ENCODE measurements around the gene TLE3. TPM values are rescaled to one million over a fixed set of nuclear protein-coding genes. Genes with fewer than 3 reads are reported as not detected.

The TLE3 gene
- total and polyA plus RNA-seq, 7 donors = 16.8 to 82.0 (median 49.5) TPM

GRCh38 chr15:70067011-70067410 lies 30.7 kb downstream of the TLE3 start:
- no peak for DNase-seq
- Histone ChIP-seq H3K4me1 (peaks cover 0 to 75% (median 63%) of the 10 kb centered on the region in 4 donors), H3K36me3 (peaks cover 0 to 76% (median 35%) of the 10 kb centered on the region in 4 donors), H3K4me3 (no peak overlapping the region), H3K27me3 (no peaks in the 10 kb centered on the region), H3K9me3 (no peaks in the 10 kb centered on the region), H3K27ac (no peak overlapping the region)
- no peak for TF ChIP-seq EP300 (IDR thresholded peaks at IDR 0.05)
- no peak for TF ChIP-seq POLR2A (IDR thresholded peaks at IDR 0.05)
- TF ChIP-seq POLR2AphosphoS5 (IDR thresholded peaks at IDR 0.05) = no peak
- no peak for TF ChIP-seq CTCF (IDR thresholded peaks at IDR 0.05)
- intact Hi-C loops (cut with DNase I) = no loop called here
- WGBS, 2 donors = 98 to 99% methylated on average over 2 of the region's 2 CpGs

GRCh38 chr15:70066447-70066846 lies 31.3 kb downstream of the TLE3 start:
- 76 to 87% methylated on average over 5 of the region's 5 CpGs for WGBS, 2 donors
- Histone ChIP-seq H3K36me3 (peaks cover 0 to 71% (median 36%) of the 10 kb centered on the region in 4 donors), H3K4me1 (peaks cover 0 to 80% (median 68%) of the 10 kb centered on the region in 4 donors)

GRCh38 chr15:70066004-70066403 lies 31.7 kb downstream of the TLE3 start:
- Histone ChIP-seq H3K27me3 (no peaks in the 10 kb centered on the region), H3K27ac (no peak overlapping the region), H3K4me3 (no peak overlapping the region), H3K9me3 (no peaks in the 10 kb centered on the region), H3K4me1 (peaks cover 0 to 85% (median 71%) of the 10 kb centered on the region in 4 donors), H3K36me3 (peaks cover 0 to 69% (median 37%) of the 10 kb centered on the region in 4 donors)
- intact Hi-C loops (cut with DNase I) = no loop called here
- TF ChIP-seq CTCF (IDR thresholded peaks at IDR 0.05) (no peak), POLR2A (IDR thresholded peaks at IDR 0.05) (no peak), POLR2AphosphoS5 (IDR thresholded peaks at IDR 0.05) (no peak), EP300 (IDR thresholded peaks at IDR 0.05) (no peak)
- DNase-seq = no peak
- WGBS, 2 donors = 74 to 89% methylated on average over 12 of the region's 12 CpGs

More at GRCh38 chr15:70066447-70066846, 31.3 kb downstream of the TLE3 start:
- no peak for DNase-seq
- Histone ChIP-seq H3K9me3 (no peaks in the 10 kb centered on the region), H3K27ac (no peak overlapping the region), H3K27me3 (no peaks in the 10 kb centered on the region), H3K4me3 (no peak overlapping the region)
- intact Hi-C loops (cut with DNase I) = no loop called here
- TF ChIP-seq CTCF (IDR thresholded peaks at IDR 0.05) (no peak), POLR2AphosphoS5 (IDR thresholded peaks at IDR 0.05) (no peak), POLR2A (IDR thresholded peaks at IDR 0.05) (no peak), EP300 (IDR thresholded peaks at IDR 0.05) (no peak)

- TF ChIP-seq POLR2A (IDR thresholded peaks at IDR 0.05) = no peak
- no peak for TF ChIP-seq EP300 (IDR thresholded peaks at IDR 0.05)
- no peak for TF ChIP-seq CTCF (IDR thresholded peaks at IDR 0.05)
- TF ChIP-seq POLR2AphosphoS5 (IDR thresholded peaks at IDR 0.05) = no peak
- H3K4me1 ChIP-seq = peaks cover 0 to 93% (median 69%) of the 10 kb centered on the region in 4 donors
- DNase-seq = no peak
- no peaks in the 10 kb centered on the region for H3K27me3 ChIP-seq
- intact Hi-C loops (cut with DNase I) = no loop called here
- H3K9me3 ChIP-seq = no peaks in the 10 kb centered on the region
- WGBS, 2 donors = 19 to 69% methylated on average over 6 of the region's 6 CpGs
- H3K36me3 ChIP-seq = peaks cover 1 to 70% (median 38%) of the 10 kb centered on the region in 4 donors
- H3K4me3 ChIP-seq = no peak overlapping the region
- H3K27ac ChIP-seq = peak overlapping the region in 3 of 4 donors; percentile 6 to 79 (median 70)
Observed at GRCh38 chr15:70065006-70065722, 32.6 kb downstream of the TLE3 start.
